Hematopoietic multipotent progenitor cell treated with erythropoietin and hydrocortisone succinate and interleukin-3 and kit ligand, for 4 days (in vitro differentiated cells): ENCODE measurements around the gene NET1.
"Not testable (repeated sequence)": the region's sequence is repeated elsewhere in the genome, so short reads cannot be mapped to it uniquely, and the experiment has no call there.

Source experiments
- DNase-seq: peaks from one replicate; pipeline ENCODE4 v3.0.0-alpha.2; 2015

NET1 gene

DNA sequence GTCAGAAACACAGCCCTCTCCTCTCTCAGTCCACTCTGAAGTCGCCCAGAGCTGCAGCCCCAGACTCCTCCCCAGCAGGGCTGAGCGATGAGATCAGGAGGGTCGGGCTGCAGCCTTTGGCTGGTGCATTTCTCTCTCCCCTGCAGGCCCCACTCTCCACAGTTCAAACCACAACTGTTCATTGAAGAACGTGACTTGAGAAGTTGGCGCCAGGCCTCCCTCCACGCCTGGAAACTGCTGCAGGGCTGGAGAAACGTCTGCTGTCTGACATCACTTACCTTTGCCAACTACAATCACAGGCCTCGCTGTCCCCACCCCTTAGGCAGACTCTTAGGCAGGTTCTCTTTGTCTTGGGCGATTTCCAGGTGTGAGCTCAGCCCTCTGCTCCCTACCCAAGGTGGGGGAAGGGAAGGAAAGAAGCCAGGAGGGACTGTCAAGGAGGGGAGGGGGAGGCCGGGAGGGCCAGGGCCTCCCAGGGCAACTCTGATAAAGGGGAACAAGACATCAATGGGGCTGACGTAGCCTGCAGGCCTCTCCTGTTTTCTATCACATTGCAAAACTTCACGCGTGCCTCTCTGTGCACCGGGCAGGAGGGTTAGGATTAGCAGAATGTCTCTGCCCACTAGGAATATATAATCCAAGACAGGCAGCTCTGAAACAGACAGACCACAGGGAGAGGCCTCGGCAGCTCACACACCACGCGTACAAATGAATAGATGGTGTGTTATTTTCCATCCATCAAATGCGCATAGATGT is 54.3 kb downstream of the NET1 start:
- DNase-seq, result peak; percentile 50

DNA sequence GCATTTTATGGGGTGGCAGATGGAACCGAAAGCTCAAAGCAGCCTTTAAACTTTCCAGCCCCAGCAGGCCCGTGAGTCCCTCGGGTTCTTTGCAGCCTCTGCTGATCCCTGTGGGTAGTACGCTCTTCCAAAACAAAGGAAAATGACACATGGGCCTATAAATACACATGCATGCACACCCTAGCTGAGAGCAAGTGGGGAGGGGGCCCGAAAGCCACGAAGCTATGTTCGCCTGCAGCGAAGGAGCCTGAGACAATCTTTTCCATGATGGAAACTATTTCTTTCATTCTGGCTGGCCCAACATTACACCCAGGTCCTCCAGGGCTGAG is 54.8 kb downstream of the NET1 start:
- no peak for DNase-seq

DNA sequence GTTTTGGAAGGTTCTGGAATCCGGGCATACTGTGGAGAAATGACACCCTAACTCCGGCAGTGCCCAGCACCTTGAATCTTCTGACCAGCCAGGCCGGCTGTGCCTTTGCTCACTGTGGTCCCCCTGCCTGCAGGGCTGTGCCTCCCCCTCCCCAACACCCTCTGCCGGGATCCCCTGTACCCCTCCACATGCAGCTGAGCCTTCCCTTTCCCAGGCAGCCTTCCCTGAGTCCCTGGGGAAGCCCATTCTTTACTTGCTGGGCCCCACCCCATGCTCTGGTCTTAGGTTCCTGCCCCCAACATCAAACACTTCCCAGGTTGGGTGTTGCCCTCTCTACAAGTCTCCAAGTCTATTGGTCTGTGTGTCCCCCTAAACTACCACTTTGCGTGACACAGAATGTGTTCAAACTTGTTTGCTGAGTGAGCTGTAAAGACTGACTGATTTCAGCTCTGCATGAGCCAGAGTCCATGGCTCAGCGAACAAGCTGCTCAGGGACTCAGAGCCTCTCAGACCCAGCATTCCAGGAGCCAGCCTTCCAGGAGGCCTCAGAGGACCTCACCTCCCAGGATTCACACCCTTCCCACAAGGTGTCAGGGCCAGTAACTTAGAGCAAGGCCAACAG is 55.4 kb downstream of the NET1 start:
- DNase-seq, result no peak

DNA sequence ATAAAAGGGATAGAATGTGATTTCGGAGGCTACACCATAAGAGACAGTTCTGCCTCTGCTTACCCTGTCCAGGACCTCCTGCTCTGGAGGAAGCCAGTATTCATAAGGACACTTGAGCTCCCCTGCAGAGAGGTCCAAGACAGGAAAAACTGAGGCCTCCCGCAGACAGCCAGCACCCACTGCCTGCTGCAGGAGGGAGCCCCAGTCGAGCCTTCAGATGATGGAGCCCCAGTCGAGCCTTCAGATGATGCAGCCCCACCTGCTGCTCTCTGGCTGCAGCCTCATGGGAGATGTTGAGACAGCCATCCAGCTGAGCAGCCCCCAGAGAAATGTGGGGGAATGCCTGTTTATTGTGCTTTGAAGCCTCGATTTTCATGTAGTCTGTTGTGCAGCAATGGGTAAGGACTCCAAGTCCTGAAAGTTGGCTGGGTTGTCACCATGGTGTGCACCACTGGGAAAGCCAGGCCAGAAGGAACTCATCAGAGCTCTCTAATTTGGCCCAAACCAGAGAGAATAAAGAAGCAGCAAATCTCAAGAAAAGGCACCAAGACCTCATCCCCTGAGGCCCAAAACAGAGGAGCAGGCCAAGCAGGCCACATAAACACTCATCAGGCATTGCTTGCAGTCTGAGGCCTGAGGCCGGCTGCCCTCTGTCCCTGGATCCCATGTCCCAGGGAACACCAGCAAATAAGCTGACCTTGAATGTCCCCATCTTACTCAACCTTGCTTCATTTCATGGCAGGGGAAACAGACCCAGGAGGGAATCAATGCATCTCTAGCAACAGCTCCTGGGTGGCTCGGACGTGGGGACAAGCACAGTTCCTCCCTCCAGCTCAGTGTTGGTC is 56.1 kb downstream of the NET1 start:
- no peak for DNase-seq

DNA sequence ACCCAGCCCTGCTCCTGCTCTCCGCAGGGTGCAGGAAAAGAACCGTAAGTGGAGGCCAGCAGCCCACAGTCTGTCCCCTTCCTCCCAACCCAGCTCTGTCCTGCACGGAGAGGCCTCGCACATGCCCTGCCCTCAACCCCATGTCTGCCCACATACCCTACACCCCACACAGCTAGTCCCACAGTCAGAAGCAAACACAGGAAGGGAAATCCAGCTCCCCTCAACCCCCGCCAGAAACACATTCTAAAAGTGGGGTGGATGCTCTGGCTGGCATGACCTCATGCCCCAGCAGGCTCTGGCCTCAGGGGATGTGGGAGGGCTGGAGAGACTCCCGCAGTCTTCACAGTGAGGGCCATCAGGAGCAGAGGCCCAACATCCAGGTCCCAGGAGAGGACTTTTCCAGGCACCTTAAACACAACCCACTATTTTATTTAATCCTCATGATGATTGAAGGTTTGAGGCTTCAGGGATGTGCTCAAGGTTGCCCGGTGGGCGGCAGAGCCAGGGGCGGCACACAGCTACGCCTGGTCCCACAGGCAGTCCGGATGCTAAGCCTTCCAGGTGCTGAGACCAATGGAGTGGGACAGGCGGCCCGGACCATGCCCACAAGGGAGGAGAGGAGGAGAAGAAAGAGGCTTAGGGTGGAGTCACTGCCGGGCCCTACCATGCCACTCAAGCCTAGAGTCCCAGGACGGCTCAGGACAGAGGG is 57.1 kb downstream of the NET1 start:
- no peak for DNase-seq

DNA sequence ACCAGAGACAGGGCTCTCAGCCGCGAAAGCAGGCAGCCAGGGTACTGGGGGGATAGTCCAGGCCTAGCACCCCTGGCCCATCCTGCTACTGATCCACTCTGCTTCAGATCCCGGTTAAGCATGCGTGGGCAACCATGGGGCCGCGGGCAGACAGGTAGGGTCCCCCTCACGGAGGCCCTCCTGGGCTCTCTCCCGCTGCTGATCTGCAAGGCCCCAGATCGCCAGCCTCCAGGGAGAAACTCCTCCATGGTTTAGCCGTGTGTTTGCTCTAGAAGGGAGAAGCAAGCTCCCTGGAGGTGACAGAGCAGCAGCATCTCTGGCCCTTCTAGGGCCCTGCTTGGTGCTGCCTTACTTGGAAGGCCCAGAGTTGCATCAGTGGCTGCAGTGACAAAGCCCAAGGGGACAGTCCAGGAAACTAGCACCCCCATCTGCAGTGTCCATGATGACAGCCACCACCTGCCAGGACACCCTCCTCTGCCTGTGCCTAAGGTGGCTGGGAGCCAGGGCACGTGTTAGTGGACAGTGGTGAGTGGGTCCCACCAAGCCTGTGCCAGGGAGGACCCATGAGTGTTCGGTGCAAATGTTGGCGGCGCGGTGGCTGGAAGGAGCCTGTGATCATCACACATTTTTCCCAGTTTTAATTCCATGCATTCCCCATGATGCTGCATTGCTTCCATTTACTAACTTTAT is 57.9 kb downstream of the NET1 start:
- no peak for DNase-seq

DNA sequence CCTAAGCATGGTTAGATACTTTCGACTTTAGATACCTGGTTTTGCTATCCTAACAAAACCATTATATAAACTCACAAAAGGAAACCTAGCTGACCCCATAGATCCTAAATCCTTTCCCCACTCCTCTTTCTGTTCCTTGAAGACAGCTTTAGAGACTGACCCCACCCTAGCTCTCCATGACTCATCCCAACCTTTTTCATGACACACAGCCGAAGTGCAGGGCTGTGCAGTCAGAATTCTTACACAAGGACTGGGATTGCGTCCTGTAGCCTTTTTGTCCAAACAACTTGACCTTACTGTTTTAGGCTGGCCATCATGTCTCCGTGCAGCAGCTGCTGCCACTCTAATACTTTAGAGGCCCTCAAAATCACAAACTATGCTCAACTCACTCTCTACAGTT is 62.3 kb downstream of the NET1 start:
- not testable (repeated sequence) for DNase-seq

DNA sequence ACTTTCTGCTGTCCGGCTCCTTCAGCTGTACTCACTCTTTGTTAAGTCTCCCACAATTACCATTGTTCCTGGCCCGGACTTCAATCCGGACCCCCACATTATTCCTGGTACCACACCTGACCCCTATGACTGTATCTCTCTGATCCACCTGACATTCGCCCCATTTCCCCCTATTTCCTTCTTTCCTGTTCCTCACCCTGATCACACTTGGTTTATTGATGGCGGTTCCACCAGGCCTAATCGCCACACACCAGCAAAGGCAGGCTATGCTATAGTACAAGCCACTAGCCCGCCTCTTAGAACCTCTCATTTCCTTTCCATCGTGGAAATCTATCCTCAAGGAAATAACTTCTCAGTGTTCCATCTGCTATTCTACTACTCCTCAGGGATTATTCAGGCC is 62.7 kb downstream of the NET1 start:
- DNase-seq, result not testable (repeated sequence)

DNA sequence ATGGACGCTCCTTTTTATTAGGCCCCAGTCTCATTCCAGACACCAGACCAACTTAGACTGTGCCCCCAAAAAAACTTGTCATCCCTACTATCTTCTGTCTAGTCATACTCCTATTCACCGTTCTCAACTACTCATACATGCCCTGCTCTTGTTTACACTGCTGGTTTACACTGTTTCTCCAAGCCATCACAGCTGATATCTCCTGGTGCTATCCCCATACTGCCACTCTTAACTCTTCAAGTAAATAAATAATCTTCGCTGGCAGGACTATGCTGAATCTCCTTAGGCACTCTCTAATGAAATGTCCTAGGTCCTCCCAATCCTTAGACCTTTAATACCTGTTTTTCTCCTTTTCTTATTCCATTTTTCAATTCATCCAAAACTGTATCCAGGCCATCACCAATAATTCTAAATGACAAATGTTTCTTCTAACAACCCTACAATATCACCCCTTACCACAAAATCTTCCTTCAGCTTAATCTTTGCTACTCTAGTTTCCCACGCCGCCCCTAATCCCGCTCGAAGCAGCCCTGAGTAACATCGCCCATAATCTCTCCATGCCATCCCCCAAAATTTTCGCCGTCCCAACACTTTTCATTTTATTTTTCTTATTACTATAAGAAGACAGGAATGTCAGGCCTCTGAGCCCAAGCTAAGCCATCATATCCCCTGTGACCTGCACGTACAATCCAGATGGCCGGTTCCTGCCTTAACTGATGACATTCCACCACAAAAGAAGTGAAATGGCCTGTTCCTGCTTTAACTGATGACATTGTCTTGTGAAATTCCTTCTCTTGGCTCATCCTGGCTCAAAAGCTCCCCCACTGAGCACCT is 63.8 kb downstream of the NET1 start:
- not testable (repeated sequence) for DNase-seq

DNA sequence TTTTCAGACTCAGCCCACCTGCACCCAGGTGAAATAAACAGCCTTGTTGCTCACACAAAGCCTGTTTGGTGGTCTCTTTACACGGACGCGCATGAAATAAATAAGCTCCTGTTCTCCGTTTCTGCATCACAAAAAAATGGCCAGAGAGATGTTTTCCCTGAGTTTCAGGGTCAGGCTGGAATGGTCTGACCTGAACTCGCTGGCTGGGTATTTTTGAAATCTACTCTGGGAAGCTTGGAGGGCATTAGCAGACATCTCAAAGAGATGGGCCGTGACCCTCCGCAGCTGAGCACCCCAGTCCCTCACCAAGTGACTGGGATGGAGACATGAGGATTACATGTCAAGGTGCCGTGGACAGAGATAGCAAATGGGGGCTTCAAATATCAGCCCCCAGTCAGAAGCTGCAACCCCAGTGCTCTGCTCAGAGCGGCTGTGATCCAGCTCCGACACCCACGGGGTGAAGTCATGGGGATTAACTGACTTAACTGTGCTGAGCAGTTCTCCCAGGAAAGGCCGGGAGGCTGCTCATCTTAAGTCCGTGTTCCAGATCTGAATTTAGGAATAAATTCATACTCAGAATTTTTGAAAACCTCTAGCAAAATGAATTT is 64.7 kb downstream of the NET1 start:
- DNase-seq, result no peak

DNA sequence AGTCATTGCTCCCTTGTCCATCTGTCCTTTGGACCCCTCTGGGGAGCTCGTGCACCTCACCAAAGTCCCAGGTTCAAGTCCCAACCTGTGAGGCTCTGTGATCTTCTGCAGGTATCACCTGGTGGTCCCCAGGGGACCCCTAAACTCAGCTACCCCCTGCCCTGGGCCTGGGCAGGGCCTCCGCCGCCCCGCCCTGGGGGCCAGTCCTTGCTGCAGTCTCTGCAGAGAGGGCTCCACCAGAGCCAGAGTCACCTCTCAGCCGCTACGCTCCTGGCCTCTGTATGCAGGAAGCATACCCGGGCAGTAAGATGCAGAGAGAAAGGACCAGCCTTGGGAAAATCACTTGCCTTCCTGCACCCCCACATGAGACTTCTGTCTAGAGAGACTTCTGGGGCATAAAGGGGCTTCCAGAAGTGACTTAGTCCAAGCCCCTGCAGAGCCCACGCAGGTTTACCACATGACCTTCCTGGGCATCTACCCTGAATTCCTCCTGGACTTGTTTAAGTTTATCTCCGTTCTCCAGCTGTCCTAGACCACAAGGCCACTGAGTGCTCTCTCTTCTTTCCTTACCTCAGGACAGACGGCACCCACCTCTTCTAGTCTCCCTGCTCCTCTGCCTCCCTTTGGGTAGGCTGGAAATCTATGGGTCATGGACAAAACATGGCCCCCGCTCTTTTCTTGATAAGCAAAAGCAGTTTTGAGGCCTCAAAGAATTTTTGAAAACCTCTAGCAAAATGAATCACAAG is 65.8 kb downstream of the NET1 start:
- DNase-seq, result peak; percentile 75

DNA sequence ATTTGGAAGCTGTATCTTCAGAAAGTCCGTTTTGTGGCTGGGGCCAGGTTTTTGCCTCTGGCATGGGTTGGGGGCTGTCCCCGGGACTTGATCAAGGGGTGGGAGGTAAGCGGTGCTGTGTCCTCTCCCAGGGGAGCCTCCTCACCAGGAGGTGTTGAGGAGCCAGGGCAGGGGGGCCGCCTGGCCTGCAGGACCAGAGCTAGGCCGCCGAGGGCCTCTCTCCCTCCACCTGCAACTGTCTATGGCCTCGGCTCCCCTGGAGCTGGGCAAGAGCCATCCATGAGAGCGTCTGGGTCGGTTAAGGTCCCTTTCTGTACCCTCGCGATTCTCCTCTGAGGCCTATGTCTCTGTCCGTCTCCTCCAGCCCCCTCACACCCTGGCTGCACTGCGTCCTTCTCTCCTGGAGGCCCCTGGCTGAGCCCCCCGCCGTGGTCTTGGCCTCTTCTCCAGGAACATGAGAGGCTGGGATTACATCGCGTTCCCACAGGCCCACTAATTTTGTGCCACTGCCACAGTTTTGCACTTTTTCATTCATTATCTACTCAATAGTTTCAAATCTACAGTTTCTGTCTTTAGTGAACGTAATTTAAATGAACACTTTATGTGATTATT is 66.4 kb downstream of the NET1 start:
- no peak for DNase-seq

DNA sequence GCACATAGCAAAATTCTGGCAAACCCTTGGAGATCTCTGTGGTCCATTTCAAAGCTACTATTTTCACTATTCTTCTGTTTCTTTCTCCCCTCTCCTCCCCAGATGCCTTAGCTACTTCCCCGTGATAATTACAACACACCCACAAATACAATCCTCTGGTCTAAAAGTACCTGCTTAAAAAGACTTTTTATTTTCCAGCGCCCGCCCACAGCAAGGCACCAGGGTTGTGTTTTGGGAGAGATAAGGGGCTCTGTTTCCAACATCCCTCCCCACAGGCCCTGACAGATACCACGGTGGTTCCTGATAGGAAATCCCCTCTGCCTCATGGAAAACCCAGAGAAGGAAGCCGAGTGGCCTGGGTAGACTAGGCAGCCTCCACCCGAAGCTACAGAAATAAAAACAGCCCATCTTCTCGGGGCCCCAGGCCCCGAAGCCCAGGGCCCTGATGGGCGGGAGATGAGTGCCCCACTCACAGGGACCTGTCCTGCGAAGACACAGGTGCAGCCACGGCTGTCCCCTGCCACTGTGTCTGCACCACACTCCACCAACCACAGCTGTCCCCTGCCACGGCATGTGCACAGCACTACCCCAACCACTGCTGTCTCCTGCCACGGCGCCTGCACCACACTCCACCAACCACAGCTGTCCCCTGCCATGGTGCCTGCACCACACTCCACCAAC is 67.3 kb downstream of the NET1 start:
- DNase-seq, result peak; percentile 95

DNA sequence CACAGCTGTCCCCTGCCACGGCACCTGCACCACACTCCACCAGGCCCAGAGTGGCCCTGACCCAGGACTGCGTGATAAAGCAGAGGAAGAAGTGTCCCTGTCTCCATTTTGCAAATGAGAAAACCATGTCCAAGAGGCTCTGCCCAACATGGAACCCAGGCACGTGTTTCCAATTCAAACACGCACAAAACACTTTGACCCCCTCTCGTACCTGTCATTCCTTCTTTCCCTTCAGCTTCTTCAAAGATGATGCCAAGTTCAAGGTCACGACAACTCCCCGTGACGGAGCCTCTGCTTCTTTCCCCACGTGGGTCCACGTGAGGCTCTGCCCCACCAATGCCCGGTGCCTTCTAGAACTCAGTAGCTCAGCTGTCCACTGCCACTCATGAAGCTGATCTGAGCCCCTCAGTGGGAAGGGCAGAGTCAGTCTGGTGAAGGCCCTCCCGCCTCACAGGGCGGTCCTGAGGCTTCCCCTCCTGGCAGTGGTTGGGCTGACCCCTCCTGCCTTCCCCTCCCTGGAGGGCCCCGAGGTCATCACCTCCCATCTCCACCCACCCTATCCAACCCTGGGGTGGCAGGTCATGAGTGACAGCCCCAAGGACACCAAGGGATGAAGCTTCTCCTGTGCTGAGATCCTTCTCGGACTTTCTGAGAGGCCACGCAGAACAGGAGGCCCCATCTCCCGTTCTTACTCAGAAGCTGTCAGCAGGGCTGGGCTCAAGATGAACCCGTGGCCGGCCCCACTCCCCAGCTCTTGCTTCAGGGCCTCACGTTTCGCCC is 68.0 kb downstream of the NET1 start:
- DNase-seq, result peak; percentile 18

DNA sequence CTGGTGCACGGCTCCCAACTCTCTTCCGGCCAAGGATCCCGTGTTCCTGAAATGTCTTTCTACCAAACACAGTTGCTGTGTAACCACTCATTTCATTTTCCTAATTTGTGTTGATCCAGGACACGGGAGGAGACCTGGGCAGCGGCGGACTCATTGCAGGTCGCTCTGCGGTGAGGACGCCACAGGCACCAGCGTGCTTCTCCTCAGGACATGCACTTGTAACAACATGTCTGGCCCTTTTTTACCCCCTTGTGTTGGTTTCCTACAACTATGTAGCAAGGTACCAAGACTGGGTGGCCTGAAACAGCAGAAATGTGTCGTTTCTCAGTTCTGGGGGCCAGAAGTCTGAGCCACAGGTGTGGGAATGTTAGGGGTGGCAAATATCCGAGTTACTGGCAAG is 68.8 kb downstream of the NET1 start:
- DNase-seq, result no peak

DNA sequence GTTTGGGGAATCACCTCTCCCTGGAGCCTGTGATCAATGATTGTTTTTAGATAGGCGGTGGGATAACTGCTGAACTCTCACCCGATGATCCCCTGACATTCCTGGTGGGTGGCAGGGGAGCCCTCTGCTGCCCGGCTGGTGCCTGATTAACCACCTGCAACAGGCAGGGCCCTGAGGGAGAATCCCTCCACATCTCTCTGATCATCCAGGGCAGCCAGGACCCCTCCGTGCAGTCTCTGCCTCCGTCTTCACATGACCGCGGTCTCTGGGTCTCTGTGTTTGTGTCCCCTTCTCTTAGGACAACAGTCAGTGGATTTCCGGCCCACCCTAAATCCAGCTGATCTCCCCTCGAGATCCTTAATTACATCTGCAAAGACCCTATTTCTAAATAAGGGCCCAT is 69.7 kb downstream of the NET1 start:
- DNase-seq, result no peak

DNA sequence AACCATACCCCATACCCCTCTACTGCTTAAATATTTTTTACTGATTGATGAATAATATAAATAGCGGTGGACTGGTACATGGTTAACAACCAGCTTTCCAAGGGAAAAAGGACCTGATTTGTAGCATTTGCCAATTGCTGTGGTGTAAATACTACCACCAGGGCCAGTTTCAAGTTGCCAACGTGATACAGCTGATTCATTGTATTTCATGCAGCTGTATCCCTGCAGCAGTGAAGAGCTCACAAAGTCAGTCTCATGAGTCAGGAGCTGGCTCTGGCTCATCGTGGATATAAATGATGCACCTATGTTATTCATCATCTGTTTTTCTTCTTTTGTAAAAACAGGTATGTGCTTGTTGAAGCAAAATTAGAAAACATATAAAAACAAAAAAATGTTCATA is 71.8 kb downstream of the NET1 start:
- DNase-seq, result no peak

DNA sequence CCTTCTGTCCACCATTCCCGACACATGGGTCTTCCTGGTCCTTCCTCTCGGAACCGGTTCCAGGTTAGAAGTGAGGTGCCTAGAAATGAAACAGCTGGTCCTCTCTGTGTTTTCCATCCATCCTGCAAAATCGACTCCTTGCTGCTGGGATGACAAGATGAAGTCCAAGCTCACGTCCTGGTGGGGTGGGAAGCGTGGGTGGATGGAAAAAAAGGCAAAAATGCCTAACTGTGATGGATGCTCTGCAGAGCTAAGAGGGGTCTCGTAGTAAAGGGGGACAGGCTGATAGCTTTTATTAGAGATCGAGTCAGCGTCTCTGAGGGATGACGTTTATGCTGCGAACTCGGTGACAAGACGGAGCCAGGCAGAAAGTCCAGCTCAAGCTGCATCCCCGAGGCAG is 72.9 kb downstream of the NET1 start:
- no peak for DNase-seq
